Stomach (tissue), 9 donors: ENCODE results near the gene PURB. TPM values are rescaled to one million over a fixed set of nuclear protein-coding genes. Genes with fewer than 3 reads are reported as not detected.

ENCODE experiments used
- DNase-seq, 2 donors: peaks; one replicate each; pipeline versions ENCODE4 v3.0.0 to v3.0.0-alpha.2; 2013 to 2019
- H3K27ac ChIP-seq, 5 donors: fragments of 200-600 bp in 4 of 5; sonication (generic) in 4 of 5; one replicate each; pipeline ENCODE4 v1.5.1; 2013 to 2019; ENCODE audit warnings: mild to moderate bottlenecking in 1 of 5, moderate library complexity in 1 of 5
- H3K27me3 ChIP-seq, 3 donors: fragments of 200-600 bp; sonication (generic); one replicate each; pipeline ENCODE4 v1.5.1; 2017 to 2019; ENCODE audit warnings: mixed run types in 1 of 3
- H3K36me3 ChIP-seq, 4 donors: fragments of 200-600 bp; sonication (generic); 1 replicate in 3 of 4; 2 replicates in 1 of 4; pipeline ENCODE4 v1.5.1; 2016 to 2019
- H3K4me1 ChIP-seq, 4 donors: fragments of 200-600 bp; sonication (generic); one replicate each; pipeline ENCODE4 v1.5.1; 2016 to 2019
- H3K4me3 ChIP-seq, 4 donors: fragments of 200-600 bp; sonication (generic) in 3 of 4; one replicate each; pipeline ENCODE4 v1.5.1; 2016 to 2019; ENCODE audit warnings: mild to moderate bottlenecking in 1 of 4
- H3K9me3 ChIP-seq, 4 donors: fragments of 200-600 bp; sonication (generic); one replicate each; pipeline ENCODE4 v1.5.1; 2016 to 2019
- EP300 ChIP-seq: sonication (generic); formaldehyde crosslinking; IDR thresholded peaks from one replicate; pipeline ENCODE4 v1.6.1; 2017; ENCODE audit warnings: antibody characterized with exemption
- POLR2A ChIP-seq, 4 donors: fragments of 450-650 bp; IDR thresholded peaks; one replicate each; pipeline ENCODE4 v1.6.1; 2016; ENCODE audit warnings: antibody characterized with exemption in 4 of 4, control low read depth in 2 of 4, mild to moderate bottlenecking in 1 of 4, moderate library complexity in 1 of 4
- POLR2AphosphoS5 ChIP-seq, 3 donors: sonication (generic); formaldehyde crosslinking; IDR thresholded peaks; one replicate each; pipeline ENCODE4 v1.6.1; 2016; ENCODE audit warnings: antibody characterized with exemption in 3 of 3
- WGBS, 5 donors: extraction: QIAGEN DNeasy Blood & Tissue Kit in 3 of 5; methylation state at CpG; one replicate each; pipeline versions ENCODE4 v1.1.5 to v1.1.7; 2013 to 2018; 5-methylcytosine and 5-hydroxymethylcytosine counted together
- intact Hi-C: fragments of 100-400 bp; cut with DNase I; formaldehyde crosslinking; loops from one replicate; pipeline ENCODE4 v1.15.1; 2023; ENCODE audit warnings: low total_unique reads
- polyA plus RNA-seq, 3 donors: library from polyadenylated mRNA; stranded (reverse); fragments of 200-250 nt; gene quantifications; one replicate each; pipeline ENCODE4 v1.2.3, GENCODE V29; 2013
- total RNA-seq, 5 donors: library from RNA; depleted of rRNA; stranded (reverse); fragments of >200 nt; gene quantifications; one replicate each; pipeline versions ENCODE4 v1.1.0 to v1.2.3, GENCODE V29; 2014 to 2016
- TF ChIP-seq, protein P1 (sequence below), 7 experiments: fragments of 450-650 bp in 4 of 7; fragments of 200-600 bp in 3 of 7; sonication (generic) in 3 of 7; IDR thresholded peaks; one replicate each; pipeline ENCODE4 v1.5.1; 2016 to 2019; ENCODE audit warnings: antibody characterized with exemption in 7 of 7, control low read depth in 2 of 7, mild to moderate bottlenecking in 1 of 7
- donor health status: healthy with polysubstance abuse.
- donor health status: Bipolar disorder and iron deficiency.
- donor health status: healthy.

PURB gene
- total and polyA plus RNA-seq, 8 donors, result 4.7 to 58.7 (median 13.0) TPM

DNA sequence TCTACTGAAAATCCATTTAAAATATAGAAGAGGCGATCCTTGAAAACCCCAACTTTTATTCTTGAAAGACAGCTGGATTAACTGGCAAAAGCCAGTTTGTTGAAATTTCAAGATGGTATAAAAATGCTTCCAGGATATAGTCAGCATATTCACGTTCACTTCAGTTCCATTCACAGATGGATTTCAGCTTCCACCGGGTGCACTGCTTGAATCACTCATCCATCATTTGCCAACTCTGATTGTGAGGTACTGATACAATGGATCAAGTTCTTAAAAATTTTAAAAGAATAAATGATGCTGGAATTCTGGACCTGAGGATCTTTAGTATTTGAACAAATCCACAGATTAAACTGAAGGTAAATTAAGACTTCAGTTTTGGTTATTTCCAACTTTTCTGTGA is 2.4 kb downstream of the PURB start:
- H3K4me3 ChIP-seq, result peak overlapping the region in 3 of 4 donors; percentile 19 to 86 (median 56)
- H3K9me3 ChIP-seq, result no peaks in the 10 kb centered on the region
- H3K27ac ChIP-seq, result no peak overlapping the region
- peaks cover 0 to 4% (median 1%) of the 10 kb centered on the region in 4 donors for H3K36me3 ChIP-seq
- no peaks in the 10 kb centered on the region for H3K27me3 ChIP-seq
- 49 to 59% (median 53%) methylated on average over 3 of the region's 3 CpGs for WGBS, 5 donors
- H3K4me1 ChIP-seq, result peaks cover 30 to 73% (median 69%) of the 10 kb centered on the region in 4 donors
- TF ChIP-seq POLR2A (IDR thresholded peaks at IDR 0.05) (no peak), POLR2AphosphoS5 (IDR thresholded peaks at IDR 0.05) (no peak)
- TF ChIP-seq, protein P1, sequence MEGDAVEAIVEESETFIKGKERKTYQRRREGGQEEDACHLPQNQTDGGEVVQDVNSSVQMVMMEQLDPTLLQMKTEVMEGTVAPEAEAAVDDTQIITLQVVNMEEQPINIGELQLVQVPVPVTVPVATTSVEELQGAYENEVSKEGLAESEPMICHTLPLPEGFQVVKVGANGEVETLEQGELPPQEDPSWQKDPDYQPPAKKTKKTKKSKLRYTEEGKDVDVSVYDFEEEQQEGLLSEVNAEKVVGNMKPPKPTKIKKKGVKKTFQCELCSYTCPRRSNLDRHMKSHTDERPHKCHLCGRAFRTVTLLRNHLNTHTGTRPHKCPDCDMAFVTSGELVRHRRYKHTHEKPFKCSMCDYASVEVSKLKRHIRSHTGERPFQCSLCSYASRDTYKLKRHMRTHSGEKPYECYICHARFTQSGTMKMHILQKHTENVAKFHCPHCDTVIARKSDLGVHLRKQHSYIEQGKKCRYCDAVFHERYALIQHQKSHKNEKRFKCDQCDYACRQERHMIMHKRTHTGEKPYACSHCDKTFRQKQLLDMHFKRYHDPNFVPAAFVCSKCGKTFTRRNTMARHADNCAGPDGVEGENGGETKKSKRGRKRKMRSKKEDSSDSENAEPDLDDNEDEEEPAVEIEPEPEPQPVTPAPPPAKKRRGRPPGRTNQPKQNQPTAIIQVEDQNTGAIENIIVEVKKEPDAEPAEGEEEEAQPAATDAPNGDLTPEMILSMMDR (IDR thresholded peaks at IDR 0.05), result no peak
- intact Hi-C loops, result no loop called here
- DNase-seq, result no peak

DNA sequence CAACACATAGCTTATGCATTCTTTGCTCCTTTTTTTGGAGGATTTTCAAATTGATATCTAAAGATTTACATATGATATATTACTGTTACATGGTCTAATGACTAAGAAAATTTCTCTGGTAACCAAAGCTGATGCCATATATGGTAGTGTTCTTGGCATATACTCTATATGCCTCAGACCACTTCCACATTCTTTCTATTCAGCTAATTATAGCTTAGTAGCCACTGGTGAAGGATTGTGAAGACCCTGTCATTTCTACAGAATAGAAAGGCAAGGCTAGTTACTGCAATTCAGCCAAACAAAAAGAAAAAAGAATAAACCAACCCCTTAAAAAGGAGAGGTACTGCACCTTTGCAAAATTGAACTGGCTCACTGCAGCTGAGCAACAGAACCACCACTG is 3.7 kb downstream of the PURB start:
- peaks cover 30 to 82% (median 67%) of the 10 kb centered on the region in 4 donors for H3K4me1 ChIP-seq
- TF ChIP-seq EP300, result no peak
- no peak for TF ChIP-seq POLR2AphosphoS5 (IDR thresholded peaks at IDR 0.05)
- TF ChIP-seq, protein P1 (IDR thresholded peaks at IDR 0.05), result no peak
- no peak for TF ChIP-seq POLR2A (IDR thresholded peaks at IDR 0.05)
- H3K4me3 ChIP-seq, result peak overlapping the region; percentile 0 to 86 (median 38)
- H3K27me3 ChIP-seq, result no peaks in the 10 kb centered on the region
- peak overlapping the region in 1 of 5 donors; percentile 13 for H3K27ac ChIP-seq
- no peak for DNase-seq
- H3K9me3 ChIP-seq, result no peaks in the 10 kb centered on the region
- intact Hi-C loops, result no loop called here
- H3K36me3 ChIP-seq, result peaks cover 0 to 4% (median 1%) of the 10 kb centered on the region in 4 donors

DNA sequence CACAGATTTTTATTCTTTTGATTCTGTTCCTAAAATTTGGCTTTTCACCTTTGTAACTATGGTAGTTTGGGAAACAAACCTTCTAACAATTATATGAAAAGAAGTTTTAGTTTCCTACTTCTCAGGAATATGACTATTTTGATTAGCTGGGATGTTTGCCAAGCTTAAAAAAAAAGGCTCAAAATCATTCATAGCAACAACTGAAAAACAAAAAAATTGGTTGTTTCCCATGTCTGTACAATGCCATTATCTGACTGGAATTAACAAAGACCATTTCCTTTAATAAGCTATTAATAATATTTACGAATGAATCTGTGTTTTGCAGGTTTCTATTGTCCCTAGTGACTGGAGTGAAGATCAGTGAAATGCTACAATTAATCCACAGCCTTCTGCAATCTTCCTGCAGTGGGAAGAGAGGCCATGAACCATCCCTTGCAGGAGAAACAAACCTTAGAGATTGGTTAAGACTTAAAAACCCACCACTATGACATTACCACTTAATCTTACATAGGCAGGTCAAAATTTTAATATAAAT is 4.2 kb downstream of the PURB start:
- H3K27me3 ChIP-seq, result no peaks in the 10 kb centered on the region
- peak overlapping the region in 3 of 4 donors; percentile 12 to 86 (median 56) for H3K4me3 ChIP-seq
- WGBS, 5 donors, result 34 to 64% (median 47%) methylated on average over 1 of the region's 1 CpG
- H3K4me1 ChIP-seq, result peaks cover 30 to 81% (median 62%) of the 10 kb centered on the region in 4 donors
- DNase-seq, result no peak
- no peak overlapping the region for H3K27ac ChIP-seq
- intact Hi-C loops, result no loop called here
- TF ChIP-seq EP300, result no peak
- TF ChIP-seq, protein P1 (IDR thresholded peaks at IDR 0.05), result no peak
- TF ChIP-seq POLR2A (IDR thresholded peaks at IDR 0.05), result no peak
- no peak for TF ChIP-seq POLR2AphosphoS5 (IDR thresholded peaks at IDR 0.05)
- no peaks in the 10 kb centered on the region for H3K9me3 ChIP-seq
- H3K36me3 ChIP-seq, result peaks cover 0 to 4% (median 1%) of the 10 kb centered on the region in 4 donors

DNA sequence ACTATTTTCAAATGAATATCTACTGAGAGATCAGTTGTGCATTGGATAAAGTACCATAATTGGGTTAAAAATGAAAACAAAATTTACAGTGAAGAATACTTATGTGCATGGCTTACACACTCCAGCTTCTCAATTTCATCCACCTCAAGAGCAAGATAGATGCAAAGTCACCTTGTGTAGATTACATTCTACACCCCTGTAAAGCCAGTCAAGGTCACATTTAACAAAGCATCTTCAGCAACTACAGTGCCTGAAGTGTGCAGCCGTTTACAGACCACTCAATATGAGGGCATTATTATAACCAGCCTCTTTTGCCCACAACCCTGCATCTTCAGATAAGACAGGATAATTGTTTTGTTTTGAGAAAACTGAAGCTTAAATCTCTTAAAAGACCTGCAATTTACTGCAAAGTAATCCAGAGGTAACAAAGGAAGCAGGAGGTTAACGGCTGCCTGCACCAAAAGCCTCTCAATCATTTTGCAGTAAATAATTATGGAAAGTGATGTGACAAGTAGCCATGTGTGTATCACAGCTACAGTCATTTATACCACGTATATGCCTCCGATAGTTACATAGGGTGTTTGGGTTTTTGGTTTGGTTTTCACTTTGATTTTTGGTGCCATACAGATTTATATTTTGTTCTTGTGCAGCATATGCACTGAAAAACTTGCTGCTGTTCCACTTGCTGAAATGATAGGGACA is 4.9 kb downstream of the PURB start:
- 43 to 53% (median 50%) methylated on average over 4 of the region's 4 CpGs for WGBS, 5 donors
- intact Hi-C loops, result no loop called here

More for the DNA sequence above, 4.9 kb downstream of the PURB start:
- Histone ChIP-seq H3K27me3 (no peaks in the 10 kb centered on the region), H3K27ac (no peak overlapping the region), H3K9me3 (no peaks in the 10 kb centered on the region), H3K4me1 (peaks cover 30 to 77% (median 57%) of the 10 kb centered on the region in 4 donors), H3K36me3 (peaks cover 0 to 4% (median 1%) of the 10 kb centered on the region in 4 donors), H3K4me3 (peak overlapping the region in 3 of 4 donors; percentile 12 to 86 (median 56))
- TF ChIP-seq POLR2AphosphoS5 (IDR thresholded peaks at IDR 0.05) (no peak), EP300 (no peak), POLR2A (IDR thresholded peaks at IDR 0.05) (no peak)
- TF ChIP-seq, protein P1 (IDR thresholded peaks at IDR 0.05), result no peak
- DNase-seq, result no peak
